ENCODE measurements around the gene WDR31.
"Not testable (repeated sequence)": the region's sequence is repeated elsewhere in the genome, so short reads cannot be mapped to it uniquely, and the experiment has no call there.

WDR31 gene

DNA sequence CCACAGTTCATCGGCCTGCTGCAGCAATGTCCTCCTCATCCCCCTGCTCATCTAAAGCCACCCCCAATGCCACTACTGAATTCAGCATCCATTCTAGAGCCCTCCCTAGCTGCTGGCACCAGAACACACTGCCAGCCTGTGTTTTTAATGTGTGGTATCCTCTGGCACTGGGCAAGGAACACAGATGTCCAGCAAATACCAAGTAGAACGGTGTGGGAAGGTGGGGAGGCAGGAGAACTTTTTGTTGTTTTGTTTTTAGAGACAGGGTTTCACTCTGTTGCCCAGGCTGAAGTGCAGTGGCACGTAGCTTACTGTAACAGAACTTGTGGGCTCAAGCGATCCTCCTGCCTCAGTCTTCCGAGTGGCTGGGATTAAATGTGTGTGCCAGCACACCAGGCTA, 32.0 kb upstream of the WDR31 start:
- H3K4me3 ChIP-seq (ENCODE audit: low read length) = no peak overlapping the region
- no peak for DNase-seq (ENCODE audit: low read depth)
- TF ChIP-seq CTCF (conservative IDR thresholded peaks at IDR 0.05; ENCODE audit: low read depth, low read length) = no peak

GRCh38 chr9:113370806-113371325, 30.8 kb upstream of the WDR31 start:
- TF ChIP-seq CTCF (conservative IDR thresholded peaks at IDR 0.05; ENCODE audit: low read depth, low read length) = no peak
- H3K4me3 ChIP-seq (ENCODE audit: low read length) = no peak overlapping the region
- DNase-seq (ENCODE audit: low read depth) = no peak

DNA sequence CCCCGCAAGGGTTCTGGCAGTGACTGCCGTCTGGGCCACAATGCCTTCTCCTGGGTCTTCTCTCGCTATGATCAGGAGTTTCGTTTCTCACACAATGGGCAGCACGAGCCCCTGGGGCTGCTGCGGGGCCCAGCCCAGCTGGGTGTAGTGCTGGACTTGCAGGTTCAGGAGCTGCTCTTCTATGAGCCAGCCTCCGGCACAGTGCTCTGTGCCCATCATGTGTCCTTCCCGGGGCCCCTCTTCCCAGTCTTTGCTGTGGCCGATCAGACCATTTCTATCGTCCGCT, 29.7 kb upstream of the WDR31 start:
- DNase-seq (ENCODE audit: low read depth) = no peak
- no peak overlapping the region for H3K4me3 ChIP-seq (ENCODE audit: low read length)
- no peak for TF ChIP-seq CTCF (conservative IDR thresholded peaks at IDR 0.05; ENCODE audit: low read depth, low read length)

GRCh38 chr9:113368982-113369854, 29.1 kb upstream of the WDR31 start:
- no peak for TF ChIP-seq CTCF (conservative IDR thresholded peaks at IDR 0.05; ENCODE audit: low read depth, low read length)
- no peak for DNase-seq (ENCODE audit: low read depth)

DNA sequence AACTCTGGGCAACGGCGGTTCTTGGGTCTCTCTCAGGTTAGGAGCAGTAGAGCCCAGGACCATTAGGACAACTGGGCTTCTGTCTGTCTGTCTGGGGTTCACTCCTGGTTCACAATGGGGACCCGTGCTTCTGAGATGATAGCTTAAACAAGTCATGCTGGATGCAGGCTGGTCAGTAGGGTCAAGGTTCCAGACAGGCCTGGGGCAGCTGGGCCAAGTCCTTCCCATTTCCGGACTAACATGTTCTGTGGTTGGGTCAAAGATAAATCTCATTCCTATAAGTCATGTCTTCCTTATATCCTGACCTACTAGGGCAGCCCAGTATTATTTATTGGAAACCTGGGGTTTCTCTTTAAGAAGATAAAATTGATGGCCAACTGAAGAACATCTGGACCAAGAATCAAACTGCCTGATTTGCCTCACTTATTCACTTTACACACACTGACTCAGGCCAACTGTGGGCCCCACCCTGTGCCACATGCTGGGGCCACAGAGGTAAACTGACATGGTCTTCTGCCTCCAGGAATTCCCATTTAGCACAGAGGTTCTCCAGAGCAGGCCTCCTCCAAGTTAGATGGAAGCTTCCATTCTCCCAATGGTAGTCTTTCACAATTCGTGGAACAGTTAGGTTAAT, 28.4 kb upstream of the WDR31 start:
- no peak for DNase-seq (ENCODE audit: low read depth)
- no peak overlapping the region for H3K4me3 ChIP-seq (ENCODE audit: low read length)
- no peak for TF ChIP-seq CTCF (conservative IDR thresholded peaks at IDR 0.05; ENCODE audit: low read depth, low read length)

More at GRCh38 chr9:113368982-113369854, 29.1 kb upstream of the WDR31 start:
- H3K4me3 ChIP-seq (ENCODE audit: low read length) = no peak overlapping the region

DNA sequence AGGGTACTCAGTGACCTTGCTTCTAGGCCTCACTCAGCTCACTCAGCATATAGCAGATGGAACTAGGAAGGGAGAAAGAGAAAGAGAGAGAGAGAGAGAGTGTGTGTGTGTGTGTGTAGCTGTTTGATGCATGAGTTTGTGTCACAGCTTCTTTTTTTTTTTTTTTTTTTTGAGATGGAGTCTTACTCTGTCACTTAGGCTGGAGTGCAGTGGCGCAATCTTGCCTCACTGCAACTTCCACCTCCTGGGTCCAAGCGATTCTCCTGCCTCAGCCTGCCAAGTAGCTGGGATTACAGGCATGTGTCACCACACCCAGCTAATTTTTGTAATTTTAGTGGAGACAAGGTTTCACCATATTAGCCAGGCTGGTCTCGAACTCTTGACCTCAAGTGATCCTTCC, 25.6 kb upstream of the WDR31 start:
- DNase-seq (ENCODE audit: low read depth); H3K4me3 ChIP-seq (ENCODE audit: low read length): not testable (repeated sequence)

DNA sequence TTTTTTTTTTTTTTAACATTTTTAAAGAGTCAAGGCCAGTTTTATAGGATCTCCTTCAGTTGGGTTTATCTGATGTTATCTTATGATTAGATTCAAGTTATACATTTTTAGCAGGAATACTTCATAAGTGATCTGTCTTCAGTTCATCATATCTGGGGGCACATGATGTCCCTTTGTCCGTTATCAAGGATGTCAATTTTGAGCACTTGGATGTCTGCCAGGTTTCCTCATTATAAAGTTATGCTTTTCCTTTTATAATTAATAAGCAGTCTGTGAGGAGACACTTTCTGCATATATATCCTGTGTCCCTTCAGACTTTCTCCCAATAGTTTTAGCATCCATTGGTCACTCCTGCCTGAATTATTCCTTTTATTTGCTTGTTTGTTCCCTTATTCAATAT, 24.9 kb upstream of the WDR31 start:
- no peak overlapping the region for H3K4me3 ChIP-seq (ENCODE audit: low read length)
- DNase-seq (ENCODE audit: low read depth) = no peak
- no peak for TF ChIP-seq CTCF (conservative IDR thresholded peaks at IDR 0.05; ENCODE audit: low read depth, low read length)

All from retinal pigment epithelial cell (primary cell).